Lung (tissue), 12 donors: ENCODE data around the gene KCNK18. TPM values are rescaled to one million over a fixed set of nuclear protein-coding genes. Genes with fewer than 3 reads are reported as not detected.
"Not testable (repeated sequence)": the region's sequence is repeated elsewhere in the genome, so short reads cannot be mapped to it uniquely, and the experiment has no call there.

ENCODE experiments used
- ATAC-seq: fragments of 200-7000 bp; cut with Tn5 transposase; one replicate; pipeline ENCODE4 v1.9.1; 2020; ENCODE audit warnings: moderate number of reproducible peaks; ENCODE audit not compliant: insufficient read depth, low FRiP score
- DNase-seq, 3 donors: peaks; one replicate each; pipeline ENCODE4 v3.0.0-alpha.2; 2013 to 2017
- H3K27ac ChIP-seq, 2 donors: one replicate each; pipeline ENCODE4 v1.5.1; 2013; ENCODE audit warnings: mild to moderate bottlenecking in 2 of 2, moderate library complexity in 2 of 2, control low read depth in 1 of 2, inconsistent platforms in 1 of 2, low read depth in 1 of 2, low read length in 1 of 2
- H3K27me3 ChIP-seq, 3 donors: one replicate each; pipeline ENCODE4 v1.5.1; 2013; ENCODE audit warnings: low read length in 2 of 3; ENCODE audit not compliant: control insufficient read depth in 3 of 3, insufficient read depth in 3 of 3
- H3K36me3 ChIP-seq, 4 donors: one replicate each; pipeline ENCODE4 v1.5.1; 2013; ENCODE audit warnings: low read length in 4 of 4, mild to moderate bottlenecking in 1 of 4, moderate library complexity in 1 of 4; ENCODE audit not compliant: control insufficient read depth in 4 of 4, insufficient read depth in 4 of 4
- H3K4me1 ChIP-seq, 5 donors: one replicate each; pipeline ENCODE4 v1.5.1; 2013; ENCODE audit warnings: low read length in 5 of 5, mild to moderate bottlenecking in 2 of 5, moderate library complexity in 1 of 5; ENCODE audit not compliant: control insufficient read depth in 5 of 5, insufficient read depth in 5 of 5
- H3K4me3 ChIP-seq: one replicate; pipeline ENCODE4 v1.5.1; 2013; ENCODE audit warnings: mild to moderate bottlenecking, control low read depth, moderate library complexity
- H3K9ac ChIP-seq, 2 donors: one replicate each; pipeline ENCODE4 v1.5.1; 2013; ENCODE audit warnings: low read length in 2 of 2, control low read depth in 1 of 2; ENCODE audit not compliant: insufficient read depth in 1 of 2
- H3K9me3 ChIP-seq, 4 donors: one replicate each; pipeline ENCODE4 v1.5.1; 2013; ENCODE audit warnings: low read length in 3 of 4, mild to moderate bottlenecking in 1 of 4, moderate library complexity in 1 of 4; ENCODE audit not compliant: control insufficient read depth in 4 of 4, insufficient read depth in 3 of 4
- CTCF ChIP-seq: IDR thresholded peaks from 2 replicates; pipeline ENCODE4 v1.5.1; 2012; ENCODE audit warnings: mild to moderate bottlenecking; ENCODE audit errors: control extremely low read depth, extremely low read depth
- WGBS, 2 donors: extraction: QIAGEN DNeasy Blood & Tissue Kit; methylation state at CpG; one replicate each; pipeline ENCODE4 v1.1.7; 2013; 5-methylcytosine and 5-hydroxymethylcytosine counted together
- polyA plus RNA-seq, 2 donors: library from polyadenylated mRNA; stranded (reverse); fragments of 200-250 nt; gene quantifications; one replicate each; pipeline ENCODE4 v1.2.1, GENCODE V29; 2013
- total RNA-seq, 2 donors: library from RNA; depleted of rRNA in 1 of 2; stranded (reverse); fragments of >200 nt in 1 of 2; gene quantifications; one replicate each; pipeline ENCODE4 v1.2.1, GENCODE V29; 2014 to 2021
- donor health status: control.
- donor health status: control.
- donor health status: Bipolar disorder and iron deficiency.
- donor health status: healthy.
- donor health status: DM: yes; HTN: yes; CAD: no.

The KCNK18 gene
- total and polyA plus RNA-seq, 4 donors, result not detected

DNA sequence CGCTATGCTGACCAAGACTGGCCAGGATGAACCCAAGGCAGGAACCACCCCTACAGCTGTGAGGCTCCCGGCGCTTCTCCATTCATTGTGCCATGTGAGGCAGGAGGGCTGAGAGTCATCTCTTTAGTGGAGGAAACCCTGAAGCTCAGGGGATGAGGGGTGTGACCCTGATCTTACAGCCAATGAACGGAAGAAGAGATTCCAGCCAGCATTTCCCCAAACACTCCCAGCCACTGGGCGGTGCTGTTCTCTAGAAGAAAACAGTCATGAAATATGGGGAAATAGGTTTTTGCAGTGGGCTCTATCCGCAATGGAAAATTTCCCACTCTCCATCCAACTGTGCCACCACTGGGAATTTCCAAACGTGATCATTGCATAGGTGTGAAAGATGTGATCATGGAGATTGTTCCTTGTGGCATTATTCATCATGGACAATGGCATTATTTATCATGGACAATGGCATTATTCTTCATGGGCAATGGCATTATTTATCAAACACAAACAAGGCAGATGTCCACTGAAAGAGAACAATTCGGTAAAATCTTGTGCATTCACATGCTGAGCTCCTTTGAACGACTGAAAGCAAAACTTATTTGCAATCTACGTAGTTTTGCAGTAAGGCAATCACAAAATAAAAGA is 29.6 kb downstream of the KCNK18 start:
- H3K27ac ChIP-seq, result no peak overlapping the region
- H3K9me3 ChIP-seq, result peaks cover 0 to 1% (median 0%) of the 10 kb centered on the region in 4 donors
- H3K36me3 ChIP-seq, result no peaks in the 10 kb centered on the region
- no peaks in the 10 kb centered on the region for H3K4me1 ChIP-seq
- ATAC-seq (no peak), DNase-seq (no peak)
- H3K4me3 ChIP-seq, result no peak overlapping the region
- H3K27me3 ChIP-seq, result peaks cover 0 to 5% (median 0%) of the 10 kb centered on the region in 3 donors
- no peak overlapping the region for H3K9ac ChIP-seq
- 35 to 36% methylated on average over 10 of the region's 10 CpGs for WGBS, 2 donors
- TF ChIP-seq CTCF, result no peak

- Histone ChIP-seq H3K27me3 (peaks cover 0 to 5% (median 3%) of the 10 kb centered on the region in 3 donors), H3K4me3 (no peak overlapping the region), H3K4me1 (no peaks in the 10 kb centered on the region), H3K9me3 (peaks cover 0 to 1% (median 0%) of the 10 kb centered on the region in 4 donors), H3K36me3 (no peaks in the 10 kb centered on the region), H3K9ac (no peak overlapping the region), H3K27ac (no peak overlapping the region)
- no peak for TF ChIP-seq CTCF
- DNase-seq (no peak), ATAC-seq (no peak)
These were observed 30.9 kb downstream of the KCNK18 start for GRCh38 chr10:117228210-117228609.

GRCh38 chr10:117230107-117230506 is 32.8 kb downstream of the KCNK18 start:
- not testable (repeated sequence) for H3K4me3 ChIP-seq, H3K27ac ChIP-seq, DNase-seq, H3K9me3 ChIP-seq, H3K9ac ChIP-seq, H3K27me3 ChIP-seq, ATAC-seq, H3K4me1 ChIP-seq, H3K36me3 ChIP-seq
- whole genome bisulfite sequencing, 2 donors, result 93% methylated on average over 4 of the region's 4 CpGs

GRCh38 chr10:117237401-117237991 is 40.2 kb downstream of the KCNK18 start:
- DNase-seq (no peak), ATAC-seq (no peak)
- no peak overlapping the region for H3K9ac ChIP-seq
- H3K9me3 ChIP-seq, result peaks cover 0 to 1% (median 0%) of the 10 kb centered on the region in 4 donors
- WGBS, 2 donors, result 63 to 71% methylated on average over 5 of the region's 5 CpGs
- TF ChIP-seq CTCF, result no peak
- peaks cover 11 to 37% (median 24%) of the 10 kb centered on the region in 3 donors for H3K27me3 ChIP-seq
- no peak overlapping the region for H3K4me3 ChIP-seq
- H3K4me1 ChIP-seq, result peaks cover 0 to 5% (median 0%) of the 10 kb centered on the region in 5 donors
- no peaks in the 10 kb centered on the region for H3K36me3 ChIP-seq
- no peak overlapping the region for H3K27ac ChIP-seq
